BLaER1 treated with 17β-estradiol and CSF1 and Interleukin-3, amounts not matched to agents 10 nM and 100 nM (cell line): ENCODE results near the gene USP11.
A peak's percentile ranks its signal among the peaks of the same experiment; 100 is the strongest.

ENCODE experiments used
- H3K27ac ChIP-seq, 11 experiments: shearing (Covaris generic); formaldehyde crosslinking; 2 replicates each; pipeline ENCODE4 v1.8.1; 2022
- H3K27me3 ChIP-seq, 11 experiments: shearing (Covaris generic); formaldehyde crosslinking; 2 replicates each; pipeline ENCODE4 v1.8.1; 2022
- H3K36me3 ChIP-seq, 11 experiments: shearing (Covaris generic); formaldehyde crosslinking; 2 replicates each; pipeline ENCODE4 v1.8.1; 2022
- H3K4me1 ChIP-seq, 10 experiments: shearing (Covaris generic); formaldehyde crosslinking; 2 replicates each; pipeline ENCODE4 v1.8.1; 2022
- H3K4me2 ChIP-seq, 11 experiments: shearing (Covaris generic); formaldehyde crosslinking; 2 replicates each; pipeline ENCODE4 v1.8.1; 2022
- H3K4me3 ChIP-seq, 10 experiments: shearing (Covaris generic); formaldehyde crosslinking; 2 replicates each; pipeline ENCODE4 v1.8.1; 2022
- H3K9ac ChIP-seq, 11 experiments: shearing (Covaris generic); formaldehyde crosslinking; 2 replicates each; pipeline ENCODE4 v1.8.1; 2022
- H3K9me3 ChIP-seq, 11 experiments: shearing (Covaris generic); formaldehyde crosslinking; replicated peaks in 1 of 11; 2 replicates each; pipeline ENCODE4 v1.8.1; 2022
- H4K20me1 ChIP-seq, 11 experiments: shearing (Covaris generic); formaldehyde crosslinking; 2 replicates each; pipeline ENCODE4 v1.8.1; 2022
- Cebpa-rat ChIP-seq, 11 experiments: shearing (Covaris generic); IDR thresholded peaks; 2 replicates each; pipeline ENCODE4 v1.8.1; 2022

The USP11 gene

GRCh38 chrX:47210661-47211425, 22.0 kb upstream of the USP11 start:
- H3K27ac ChIP-seq, result no peak overlapping the region
- H3K9ac ChIP-seq, result no peak overlapping the region
- H3K27me3 ChIP-seq, result peaks cover 0 to 68% (median 9%) of the 10 kb centered on the region in 11 experiments; a peak in 12 of 22 replicates
- no peaks in the 10 kb centered on the region for H3K9me3 ChIP-seq
- peaks cover 100% of the 10 kb centered on the region in 11 experiments for H3K36me3 ChIP-seq
- no peak overlapping the region for H3K4me2 ChIP-seq
- H4K20me1 ChIP-seq, result peaks cover 85 to 100% (median 99%) of the 10 kb centered on the region in 11 experiments
- TF ChIP-seq Cebpa-rat (IDR thresholded peaks at IDR 0.05), result no peak
- H3K4me1 ChIP-seq, result peaks cover 0 to 17% (median 5%) of the 10 kb centered on the region in 10 experiments; a peak in 11 of 20 replicates
- H3K4me3 ChIP-seq, result no peak overlapping the region

GRCh38 chrX:47212381-47213293, 20.2 kb upstream of the USP11 start:
- no peaks in the 10 kb centered on the region for H3K9me3 ChIP-seq
- H3K4me1 ChIP-seq, result peaks cover 14 to 33% (median 23%) of the 10 kb centered on the region in 10 experiments
- H4K20me1 ChIP-seq, result peaks cover 85 to 100% (median 98%) of the 10 kb centered on the region in 11 experiments
- peaks cover 83 to 92% (median 91%) of the 10 kb centered on the region in 11 experiments for H3K36me3 ChIP-seq
- no peak overlapping the region for H3K4me2 ChIP-seq
- no peak for TF ChIP-seq Cebpa-rat (IDR thresholded peaks at IDR 0.05)
- peaks cover 0 to 53% (median 9%) of the 10 kb centered on the region in 11 experiments; a peak in 12 of 22 replicates for H3K27me3 ChIP-seq
- no peak overlapping the region for H3K27ac ChIP-seq
- H3K9ac ChIP-seq, result no peak overlapping the region
- no peak overlapping the region for H3K4me3 ChIP-seq

GRCh38 chrX:47214435-47215077, 18.3 kb upstream of the USP11 start:
- no peak overlapping the region for H3K4me2 ChIP-seq
- H3K27me3 ChIP-seq, result peaks cover 0 to 44% (median 5%) of the 10 kb centered on the region in 11 experiments; a peak in 11 of 22 replicates
- H3K9me3 ChIP-seq, result no peaks in the 10 kb centered on the region
- peaks cover 64 to 73% (median 71%) of the 10 kb centered on the region in 11 experiments for H3K36me3 ChIP-seq
- H3K27ac ChIP-seq, result no peak overlapping the region
- TF ChIP-seq Cebpa-rat (IDR thresholded peaks at IDR 0.05), result no peak; a peak in 1 of 22 replicates
- H3K9ac ChIP-seq, result no peak overlapping the region
- H3K4me3 ChIP-seq, result no peak overlapping the region
- H4K20me1 ChIP-seq, result peaks cover 83 to 90% (median 88%) of the 10 kb centered on the region in 11 experiments
- H3K4me1 ChIP-seq, result peaks cover 18 to 38% (median 28%) of the 10 kb centered on the region in 10 experiments

- peak overlapping the region in 3 of 11 experiments; percentile 81 to 89 (median 81); a peak in 5 of 22 replicates for H3K4me2 ChIP-seq
Observed at GRCh38 chrX:47215291-47215900, 17.4 kb upstream of the USP11 start.

GRCh38 chrX:47216393-47216925, 16.4 kb upstream of the USP11 start:
- peak overlapping the region in 1 of 10 experiments; percentile 97; a peak in 1 of 20 replicates for H3K4me3 ChIP-seq
- H3K4me1 ChIP-seq, result peaks cover 37 to 57% (median 47%) of the 10 kb centered on the region in 10 experiments
- H3K9me3 ChIP-seq, result no peaks in the 10 kb centered on the region
- H3K36me3 ChIP-seq, result peaks cover 45 to 62% (median 58%) of the 10 kb centered on the region in 11 experiments
- peaks cover 84 to 90% (median 88%) of the 10 kb centered on the region in 11 experiments for H4K20me1 ChIP-seq
- H3K27me3 ChIP-seq, result peaks cover 0 to 44% (median 0%) of the 10 kb centered on the region in 11 experiments; a peak in 7 of 22 replicates
- TF ChIP-seq Cebpa-rat (IDR thresholded peaks at IDR 0.05), result no peak
- peak overlapping the region in 10 of 11 experiments; percentile 58 to 75 (median 70); a peak in 12 of 22 replicates for H3K9ac ChIP-seq
- H3K4me2 ChIP-seq, result peak overlapping the region; percentile 69 to 91 (median 81)
- peak overlapping the region in 9 of 11 experiments; percentile 55 to 97 (median 72); a peak in 14 of 22 replicates for H3K27ac ChIP-seq

More at GRCh38 chrX:47215291-47215900, 17.4 kb upstream of the USP11 start:
- TF ChIP-seq Cebpa-rat (IDR thresholded peaks at IDR 0.05), result no peak
- no peak overlapping the region; a peak in 1 of 22 replicates for H3K9ac ChIP-seq
- H3K4me3 ChIP-seq, result no peak overlapping the region
- peak overlapping the region in 1 of 11 experiments; percentile 8; a peak in 1 of 22 replicates for H3K27ac ChIP-seq
- H3K4me1 ChIP-seq, result peaks cover 26 to 46% (median 36%) of the 10 kb centered on the region in 10 experiments
- H4K20me1 ChIP-seq, result peaks cover 83 to 90% (median 88%) of the 10 kb centered on the region in 11 experiments
- H3K9me3 ChIP-seq, result no peaks in the 10 kb centered on the region
- peaks cover 56 to 64% (median 63%) of the 10 kb centered on the region in 11 experiments for H3K36me3 ChIP-seq
- H3K27me3 ChIP-seq, result peaks cover 0 to 44% (median 4%) of the 10 kb centered on the region in 11 experiments; a peak in 9 of 22 replicates

GRCh38 chrX:47217121-47217851, 15.5 kb upstream of the USP11 start:
- H3K4me1 ChIP-seq, result peaks cover 41 to 64% (median 50%) of the 10 kb centered on the region in 10 experiments
- peaks cover 37 to 62% (median 57%) of the 10 kb centered on the region in 11 experiments for H3K36me3 ChIP-seq
- no peak for TF ChIP-seq Cebpa-rat (IDR thresholded peaks at IDR 0.05)
- H3K9ac ChIP-seq, result peak overlapping the region; percentile 52 to 75 (median 69)
- no peaks in the 10 kb centered on the region for H3K9me3 ChIP-seq
- H3K27me3 ChIP-seq, result peaks cover 0 to 42% (median 0%) of the 10 kb centered on the region in 11 experiments; a peak in 6 of 22 replicates
- H4K20me1 ChIP-seq, result peaks cover 84 to 90% (median 89%) of the 10 kb centered on the region in 11 experiments
- H3K4me3 ChIP-seq, result peak overlapping the region; percentile 40 to 97 (median 64); a peak in 15 of 20 replicates
- peak overlapping the region; percentile 53 to 97 (median 69); a peak in 21 of 22 replicates for H3K27ac ChIP-seq
- peak overlapping the region; percentile 69 to 91 (median 81) for H3K4me2 ChIP-seq

GRCh38 chrX:47217852-47218279, 14.9 kb upstream of the USP11 start:
- Histone ChIP-seq H3K27me3 (peaks cover 0 to 36% (median 0%) of the 10 kb centered on the region in 11 experiments; a peak in 6 of 22 replicates), H3K4me1 (peaks cover 41 to 64% (median 50%) of the 10 kb centered on the region in 10 experiments), H3K36me3 (peaks cover 31 to 57% (median 53%) of the 10 kb centered on the region in 11 experiments), H3K9ac (peak overlapping the region; percentile 95 to 99 (median 98)), H3K4me3 (peak overlapping the region; percentile 79 to 98 (median 95)), H3K9me3 (no peaks in the 10 kb centered on the region), H3K4me2 (peak overlapping the region; percentile 81 to 96 (median 93)), H3K27ac (peak overlapping the region; percentile 94 to 99 (median 97)), H4K20me1 (peaks cover 80 to 88% (median 86%) of the 10 kb centered on the region in 11 experiments)
- no peak for TF ChIP-seq Cebpa-rat (IDR thresholded peaks at IDR 0.05)
